Spleen (tissue), 11 donors: ENCODE data around the gene AASDH. TPM values are rescaled to one million over a fixed set of nuclear protein-coding genes. Genes with fewer than 3 reads are reported as not detected.

Experiments
- DNase-seq: peaks from one replicate; pipeline ENCODE4 v3.0.0-alpha.2; 2020
- H3K27ac ChIP-seq, 8 donors: fragments of 200-600 bp; sonication (generic) in 7 of 8; 1 replicate in 4 of 8; 2 replicates in 4 of 8; pipeline versions ENCODE4 v1.5.0 to v1.8.0; 2016 to 2021; ENCODE audit warnings: inconsistent platforms in 4 of 8, mild to moderate bottlenecking in 4 of 8, moderate library complexity in 1 of 8
- H3K27me3 ChIP-seq, 7 donors: fragments of 200-600 bp; sonication (generic) in 6 of 7; replicated peaks in 1 of 7; 1 replicate in 4 of 7; 2 replicates in 3 of 7; pipeline versions ENCODE4 v1.5.0 to v1.8.0; 2016 to 2021; ENCODE audit warnings: inconsistent platforms in 3 of 7, mild to moderate bottlenecking in 1 of 7
- H3K36me3 ChIP-seq, 6 donors: fragments of 200-600 bp; sonication (generic) in 5 of 6; 1 replicate in 4 of 6; 2 replicates in 2 of 6; pipeline versions ENCODE4 v1.5.0 to v1.8.0; 2016 to 2021; ENCODE audit warnings: inconsistent platforms in 2 of 6
- H3K4me1 ChIP-seq, 6 donors: fragments of 200-600 bp; sonication (generic) in 5 of 6; 1 replicate in 3 of 6; 2 replicates in 3 of 6; pipeline versions ENCODE4 v1.5.0 to v1.8.0; 2016 to 2021; ENCODE audit warnings: inconsistent platforms in 3 of 6
- H3K4me3 ChIP-seq, 8 donors: fragments of 200-600 bp; sonication (generic) in 7 of 8; 1 replicate in 4 of 8; 2 replicates in 4 of 8; pipeline versions ENCODE4 v1.5.0 to v1.8.0; 2016 to 2021; ENCODE audit warnings: inconsistent platforms in 4 of 8, mild to moderate bottlenecking in 4 of 8, moderate library complexity in 2 of 8
- H3K9me3 ChIP-seq, 8 donors: fragments of 200-600 bp; sonication (generic) in 7 of 8; 1 replicate in 4 of 8; 2 replicates in 4 of 8; pipeline versions ENCODE4 v1.5.0 to v1.8.0; 2016 to 2021; ENCODE audit warnings: inconsistent platforms in 4 of 8
- CTCF ChIP-seq, 11 experiments: fragments of 200-600 bp in 7 of 11; fragments of 450-650 bp in 4 of 11; sonication (generic) in 4 of 11; IDR thresholded peaks in 8 of 11; conservative IDR thresholded peaks in 3 of 11; 1 replicate in 7 of 11; 2 replicates in 4 of 11; pipeline versions ENCODE4 v1.4.0 to v1.8.0; 2016 to 2021; ENCODE audit warnings: antibody characterized with exemption in 11 of 11, inconsistent platforms in 4 of 11, mild to moderate bottlenecking in 1 of 11
- POLR2A ChIP-seq, 3 donors: fragments of 450-650 bp; IDR thresholded peaks; one replicate each; pipeline ENCODE4 v1.5.1; 2017; ENCODE audit warnings: antibody characterized with exemption in 3 of 3, mild to moderate bottlenecking in 1 of 3
- POLR2AphosphoS5 ChIP-seq, 3 donors: sonication (generic); formaldehyde crosslinking; IDR thresholded peaks; one replicate each; pipeline ENCODE4 v1.5.1; 2017; ENCODE audit warnings: antibody characterized with exemption in 3 of 3
- WGBS, 5 donors: extraction: QIAGEN DNeasy Blood & Tissue Kit in 3 of 5; methylation state at CpG; one replicate each; pipeline versions ENCODE4 v1.1.5 to v1.1.7; 2013 to 2018; 5-methylcytosine and 5-hydroxymethylcytosine counted together
- intact Hi-C: fragments of 100-400 bp; cut with DNase I; formaldehyde crosslinking; loops from one replicate; pipeline ENCODE4 v1.15.0; 2023; ENCODE audit warnings: low total_unique reads
- polyA plus RNA-seq, 3 donors: library from polyadenylated mRNA; stranded (reverse); fragments of 200-250 nt; gene quantifications; one replicate each; pipeline ENCODE4 v1.2.1, GENCODE V29; 2013
- total RNA-seq, 7 donors: library from RNA; depleted of rRNA in 3 of 7; stranded (reverse); fragments of >200 nt in 3 of 7; fragmentation: NEBNext Ultra II Directional in 4 of 7; extraction: Animal tissue kit (Norgen Biotek cat#: 25700) in 4 of 7; gene quantifications; one replicate each; pipeline versions ENCODE4 v1.1.0 to v1.2.1, GENCODE V29; 2016 to 2021
- donor health status: healthy with polysubstance abuse.
- donor health status: DM: no; HTN: no; CAD: no; lungs with moderate emphysema.
- donor health status: DM: no; HTN: no; CAD: no.
- donor health status: Bipolar disorder and iron deficiency.
- donor health status: healthy.
- donor health status: DM: no; HTN: no; CAD: no.
- donor health status: DM: yes; HTN: yes; CAD: no.

Gene AASDH
- total and polyA plus RNA-seq, 10 donors: 2.8 to 15.6 (median 10.5) TPM

DNA sequence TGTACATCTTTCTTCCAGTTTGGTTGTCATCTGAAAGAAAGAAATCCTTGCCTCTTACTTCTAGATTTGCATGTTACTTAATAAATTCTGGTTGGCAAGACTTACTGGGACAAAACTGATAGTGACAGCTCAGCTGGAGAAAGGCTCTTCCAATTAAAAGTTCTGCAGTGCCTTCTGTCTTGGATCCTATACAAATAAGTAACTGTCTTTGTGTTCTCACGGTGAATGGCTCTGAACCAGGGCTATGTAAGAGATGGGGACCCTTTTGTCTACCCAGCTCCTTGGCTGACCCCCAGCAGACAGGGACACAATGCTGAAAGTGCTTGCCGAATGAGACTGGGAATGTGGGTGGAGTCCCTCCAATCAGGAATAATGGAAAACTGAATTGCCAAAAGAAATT lies 89.5 kb downstream of the AASDH start:
- 71 to 93% (median 87%) methylated on average over 2 of the region's 2 CpGs for WGBS, 5 donors

GRCh38 chr4:56296526-56296925 lies 90.8 kb downstream of the AASDH start:
- H3K4me1 ChIP-seq: peaks cover 0 to 9% (median 4%) of the 10 kb centered on the region in 6 donors
- H3K9me3 ChIP-seq: peaks cover 0 to 6% (median 0%) of the 10 kb centered on the region in 8 donors
- DNase-seq: no peak
- H3K36me3 ChIP-seq: no peaks in the 10 kb centered on the region
- TF ChIP-seq POLR2AphosphoS5 (IDR thresholded peaks at IDR 0.05) (no peak), POLR2A (IDR thresholded peaks at IDR 0.05) (no peak), CTCF (IDR thresholded peaks at IDR 0.05 in 8 of 11, conservative IDR thresholded peaks at IDR 0.05 in 3 of 11) (no peak)
- no peak overlapping the region for H3K4me3 ChIP-seq
- H3K27ac ChIP-seq: no peak overlapping the region
- H3K27me3 ChIP-seq: no peaks in the 10 kb centered on the region
- intact Hi-C loops: no loop called here
- 35 to 64% (median 48%) methylated on average over 3 of the region's 3 CpGs for WGBS, 5 donors

More for the DNA sequence above, 89.5 kb downstream of the AASDH start:
- Histone ChIP-seq H3K9me3 (no peaks in the 10 kb centered on the region), H3K27me3 (no peaks in the 10 kb centered on the region), H3K27ac (no peak overlapping the region), H3K4me3 (no peak overlapping the region), H3K4me1 (peaks cover 0 to 12% (median 7%) of the 10 kb centered on the region in 6 donors), H3K36me3 (no peaks in the 10 kb centered on the region)
- no peak for TF ChIP-seq POLR2A (IDR thresholded peaks at IDR 0.05)
- no peak for TF ChIP-seq CTCF (IDR thresholded peaks at IDR 0.05 in 8 of 11, conservative IDR thresholded peaks at IDR 0.05 in 3 of 11)
- TF ChIP-seq POLR2AphosphoS5 (IDR thresholded peaks at IDR 0.05): no peak
- no peak for DNase-seq
- intact Hi-C loops: no loop called here

DNA sequence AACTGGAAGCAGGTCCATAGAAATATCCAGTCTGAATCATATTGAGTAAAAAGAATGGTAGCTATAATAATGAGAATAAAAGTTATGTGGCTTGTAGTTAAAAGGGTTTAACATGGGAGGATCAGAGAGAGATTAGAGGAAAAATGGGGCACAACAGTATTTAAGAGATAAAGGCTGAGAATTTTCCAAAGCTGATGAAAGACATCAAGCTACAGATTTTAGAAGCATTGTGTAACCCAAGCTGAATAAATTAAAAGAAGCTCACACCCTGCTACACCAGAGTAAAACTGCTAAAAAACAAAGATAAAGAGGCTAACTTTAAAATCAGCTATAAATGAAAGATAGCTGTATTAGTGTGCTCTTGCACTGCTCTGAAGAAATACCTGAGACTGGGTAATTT lies 94.2 kb downstream of the AASDH start:
- H3K27ac ChIP-seq: no peak overlapping the region
- no peaks in the 10 kb centered on the region for H3K36me3 ChIP-seq
- intact Hi-C loops: no loop called here
- no peak overlapping the region for H3K4me3 ChIP-seq
- H3K27me3 ChIP-seq: no peaks in the 10 kb centered on the region
- peaks cover 0 to 6% (median 0%) of the 10 kb centered on the region in 6 donors for H3K4me1 ChIP-seq
- H3K9me3 ChIP-seq: peaks cover 0 to 6% (median 0%) of the 10 kb centered on the region in 8 donors
- TF ChIP-seq POLR2A (IDR thresholded peaks at IDR 0.05) (no peak), POLR2AphosphoS5 (IDR thresholded peaks at IDR 0.05) (no peak), CTCF (IDR thresholded peaks at IDR 0.05 in 8 of 11, conservative IDR thresholded peaks at IDR 0.05 in 3 of 11) (no peak)
- no peak for DNase-seq

DNA sequence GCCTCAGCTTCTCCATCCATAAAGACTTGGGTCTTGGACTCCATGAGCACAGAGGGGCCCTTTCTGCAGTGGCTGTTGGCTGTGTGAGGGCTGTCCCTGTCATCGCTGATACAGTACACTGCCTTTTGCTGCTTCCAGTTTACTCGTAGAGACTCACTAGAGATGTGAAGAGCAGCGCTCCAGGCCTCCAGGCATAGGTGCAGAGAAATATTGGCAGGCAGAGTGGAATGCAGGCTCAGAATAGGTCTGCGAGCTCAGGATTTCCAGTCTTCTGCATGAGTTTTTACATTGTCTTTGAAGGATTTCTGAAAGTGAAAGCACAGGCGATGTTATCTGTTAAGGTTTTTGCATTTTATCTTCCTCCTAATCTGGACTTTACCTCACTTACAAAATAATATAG lies 97.4 kb downstream of the AASDH start:
- DNase-seq: no peak
- H3K36me3 ChIP-seq: no peaks in the 10 kb centered on the region
- peaks cover 0 to 6% (median 0%) of the 10 kb centered on the region in 8 donors for H3K9me3 ChIP-seq
- H3K4me3 ChIP-seq: no peak overlapping the region
- H3K27me3 ChIP-seq: no peaks in the 10 kb centered on the region
- peaks cover 0 to 6% (median 0%) of the 10 kb centered on the region in 6 donors for H3K4me1 ChIP-seq
- no peak overlapping the region for H3K27ac ChIP-seq
- TF ChIP-seq POLR2AphosphoS5 (IDR thresholded peaks at IDR 0.05) (no peak), POLR2A (IDR thresholded peaks at IDR 0.05) (no peak), CTCF (IDR thresholded peaks at IDR 0.05 in 8 of 11, conservative IDR thresholded peaks at IDR 0.05 in 3 of 11) (no peak)
- WGBS, 5 donors: 65 to 79% (median 76%) methylated on average over 5 of the region's 5 CpGs
- intact Hi-C loops: no loop called here
